Forelimb muscle (tissue), 1 donor: Measurements from ENCODE around the gene GRB14. TPM values are rescaled to one million over a fixed set of nuclear protein-coding genes. Genes with fewer than 3 reads are reported as not detected.
"Not testable (repeated sequence)": the region's sequence is repeated elsewhere in the genome, so short reads cannot be mapped to it uniquely, and the experiment has no call there.

Experiments
- DNase-seq: peaks from one replicate; pipeline ENCODE4 v3.0.0-alpha.2; 2013; ENCODE audit warnings: low read depth
- polyA plus RNA-seq: library from polyadenylated mRNA; unstranded; fragments of 120-200 nt; gene quantifications from one replicate; pipeline ENCODE4 v1.2.1, GENCODE V29; 2013; ENCODE audit not compliant: insufficient read length

GRB14 gene
- polyA plus RNA-seq, 1 donor, result 1.3 TPM

DNA sequence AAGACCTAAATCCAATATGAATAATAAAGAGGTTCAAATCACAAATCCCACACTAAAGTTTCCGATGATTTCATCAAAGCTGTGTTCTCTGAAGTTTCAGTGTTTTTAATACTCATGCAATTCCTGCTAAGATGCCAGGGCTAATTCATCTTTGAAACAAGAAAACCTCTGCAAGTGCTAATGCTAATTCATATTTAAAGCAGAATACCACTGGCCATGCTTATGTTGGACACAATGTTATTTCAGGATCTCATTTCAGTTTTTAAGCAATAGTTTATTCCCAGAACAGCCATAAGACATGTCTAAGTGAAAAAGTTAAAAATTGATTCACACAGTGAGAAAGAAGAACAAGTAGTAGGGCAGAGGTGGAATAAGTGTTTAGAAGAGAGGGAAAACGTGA lies 62.8 kb downstream of the GRB14 start:
- no peak for DNase-seq

DNA sequence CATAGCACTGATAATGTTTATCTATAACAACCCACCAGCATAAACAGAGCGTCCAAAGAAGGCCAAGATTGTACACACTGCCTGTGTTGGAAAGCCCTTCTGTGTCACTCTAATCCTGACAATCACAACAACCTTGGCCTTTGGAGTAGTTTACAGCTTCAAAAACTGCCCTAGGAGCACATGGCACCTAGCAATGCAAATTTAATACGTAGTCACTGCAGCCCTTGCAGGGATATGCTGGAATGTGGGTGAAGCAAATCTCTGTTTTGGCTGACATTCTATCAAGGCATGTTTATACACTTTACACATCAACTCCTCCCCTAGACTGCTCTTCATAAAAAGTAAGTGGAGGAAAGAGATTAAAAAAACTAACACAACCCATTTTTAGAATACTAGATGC lies 66.8 kb downstream of the GRB14 start:
- no peak for DNase-seq

DNA sequence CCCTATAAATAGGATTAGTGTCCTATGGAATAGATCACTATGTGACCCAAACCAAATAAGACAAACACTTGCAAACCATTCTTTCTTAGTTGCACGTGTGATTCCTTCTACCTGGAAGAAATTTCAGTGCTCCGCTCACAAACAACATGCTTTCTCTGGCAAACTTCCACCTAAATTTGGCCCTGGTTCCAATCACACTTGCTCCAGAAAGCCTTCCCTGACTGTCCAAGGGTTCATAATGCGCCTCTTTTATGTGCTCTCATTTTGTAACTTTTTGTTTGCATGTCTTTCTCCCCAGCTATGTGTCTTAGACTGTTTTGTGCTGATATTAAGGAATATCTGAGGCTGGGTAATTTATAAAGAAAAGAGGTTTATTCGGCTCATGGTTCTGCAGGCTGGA lies 69.8 kb downstream of the GRB14 start:
- DNase-seq, result no peak

DNA sequence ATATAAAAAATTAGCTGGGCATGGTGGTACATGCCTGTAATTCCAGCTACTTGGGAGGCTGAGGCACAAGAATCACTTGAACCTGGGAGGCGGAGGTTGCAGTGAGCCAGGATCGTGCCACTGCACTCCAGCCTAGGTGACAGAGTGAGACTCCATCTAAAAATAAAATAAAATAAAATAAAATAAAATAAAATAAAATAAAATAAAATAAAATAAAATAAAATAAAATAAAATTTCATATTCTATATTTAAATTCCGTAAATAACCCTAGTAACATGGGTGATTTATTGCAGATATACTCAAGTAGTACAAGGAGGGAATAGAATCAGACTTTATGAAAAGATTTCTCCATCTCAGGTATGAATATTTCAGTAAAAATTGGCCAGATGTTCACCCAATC lies 71.6 kb downstream of the GRB14 start:
- not testable (repeated sequence) for DNase-seq

DNA sequence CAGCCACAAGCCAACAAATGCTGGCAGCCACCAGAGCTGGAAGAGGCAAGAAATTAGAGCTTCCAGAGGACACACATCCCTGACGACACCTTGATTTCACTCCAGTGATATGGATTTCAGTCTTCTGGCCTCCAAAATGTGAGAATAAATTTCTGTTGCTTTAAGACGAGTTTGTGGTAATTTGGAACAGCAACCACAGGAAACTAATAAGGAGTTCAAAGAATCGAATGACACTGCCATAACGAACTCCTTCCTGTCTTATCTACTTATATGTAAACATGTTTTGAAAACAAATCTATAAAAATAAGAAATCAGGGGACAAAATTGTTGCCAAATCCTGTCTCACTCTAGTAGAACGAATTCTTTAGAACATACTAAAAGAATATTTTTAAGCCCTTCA lies 75.8 kb downstream of the GRB14 start:
- no peak for DNase-seq

DNA sequence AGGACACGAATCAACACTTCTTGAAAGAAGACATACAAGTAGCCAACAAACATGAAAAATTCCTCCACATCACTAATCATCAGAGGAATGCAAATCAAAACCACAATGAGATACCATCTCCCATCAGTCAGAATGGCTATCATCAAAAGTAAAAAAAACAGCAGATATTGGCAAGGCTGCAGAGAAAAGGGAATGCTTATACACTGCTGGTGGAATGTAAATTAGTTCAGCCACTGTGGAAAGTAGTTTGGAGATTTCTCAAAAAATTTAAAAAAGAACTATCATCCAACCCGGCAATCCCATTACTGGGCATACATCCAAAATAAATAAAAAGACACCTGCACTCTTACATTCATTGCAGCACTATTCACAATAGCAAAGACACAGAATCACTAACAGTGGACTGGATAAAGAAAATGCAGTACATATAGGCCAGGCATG lies 78.7 kb downstream of the GRB14 start:
- DNase-seq, result no peak

DNA sequence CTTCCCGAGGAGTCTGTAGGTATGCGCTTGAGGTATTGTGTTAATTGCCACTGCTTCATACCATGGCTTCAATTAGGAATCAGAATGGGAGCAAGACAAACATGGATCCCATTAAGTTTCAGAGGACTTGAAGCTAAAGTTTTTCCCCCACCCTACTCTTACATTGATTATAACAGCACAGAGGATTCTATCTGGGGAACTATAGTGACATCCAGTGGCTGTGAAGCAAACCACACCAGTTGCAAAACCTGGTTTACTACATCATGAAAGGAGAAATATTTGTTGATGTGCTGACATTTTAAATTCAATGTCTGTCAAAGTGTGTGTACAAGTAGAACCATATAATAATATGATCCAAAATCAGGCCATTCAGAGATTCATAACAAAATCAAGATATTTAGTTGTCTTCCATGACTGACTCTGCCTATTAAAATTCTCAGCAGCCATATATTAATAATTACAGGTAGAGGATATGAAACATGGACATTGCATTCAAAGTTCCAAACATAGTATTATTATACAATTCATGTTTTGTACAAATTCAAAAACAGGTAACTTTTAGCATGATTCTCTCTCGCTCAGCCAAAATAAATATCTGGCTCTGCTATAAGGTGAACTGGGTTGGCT lies 82.9 kb downstream of the GRB14 start:
- DNase-seq, result no peak

DNA sequence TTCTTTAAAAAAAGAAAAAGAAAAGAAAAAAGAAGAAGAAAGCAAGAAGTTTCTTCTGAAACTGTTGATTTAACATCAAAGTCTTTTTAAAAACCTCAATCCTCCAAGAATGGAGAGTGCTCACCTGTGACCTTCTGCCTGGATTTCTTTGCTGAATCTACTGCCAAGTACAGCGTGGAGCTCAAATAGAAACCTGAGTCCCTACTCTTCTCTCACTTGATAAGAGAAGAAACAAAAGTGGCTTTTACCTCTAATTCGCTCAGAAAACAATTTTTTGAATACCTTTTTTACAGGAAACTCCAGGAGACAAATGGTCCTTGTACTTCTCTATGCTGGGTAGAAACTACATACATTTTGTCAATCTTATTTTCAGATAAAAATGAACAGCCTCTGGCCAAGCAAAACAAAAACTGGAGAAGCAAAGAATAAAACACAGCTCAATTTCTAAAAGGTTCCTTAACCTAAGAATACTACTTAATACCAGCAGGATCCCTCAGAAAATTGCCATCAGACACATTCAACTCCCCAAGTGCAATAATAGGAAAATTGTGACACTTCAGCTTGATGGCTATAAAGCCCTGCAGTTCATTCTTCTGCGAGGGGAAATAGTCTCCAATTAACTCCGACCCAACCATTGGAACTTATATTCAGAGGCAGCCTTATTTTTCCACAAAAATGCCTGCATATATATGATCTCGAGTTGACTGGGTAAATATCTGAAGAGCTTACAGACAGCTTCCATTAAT lies 85.8 kb downstream of the GRB14 start:
- DNase-seq, result no peak

DNA sequence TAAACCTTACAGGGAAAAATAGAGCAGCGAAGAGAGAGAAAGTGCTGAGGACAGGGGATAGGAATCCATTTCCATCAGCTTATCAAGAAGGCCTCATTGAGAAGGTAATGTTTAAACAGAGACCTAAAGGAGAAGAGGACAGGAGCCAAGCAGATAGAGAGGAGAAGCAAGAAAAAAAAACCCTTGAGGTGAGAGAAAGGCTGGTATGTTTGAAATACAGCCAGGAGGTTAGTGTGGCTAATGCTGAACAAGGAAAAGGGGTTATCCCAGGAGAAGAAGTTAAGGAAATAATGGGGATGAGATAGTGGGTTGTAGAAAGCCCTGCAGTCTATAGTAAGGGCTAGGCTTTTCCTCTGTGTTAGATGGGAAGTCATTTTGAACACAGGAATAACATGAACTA lies 90.8 kb downstream of the GRB14 start:
- DNase-seq, result no peak

DNA sequence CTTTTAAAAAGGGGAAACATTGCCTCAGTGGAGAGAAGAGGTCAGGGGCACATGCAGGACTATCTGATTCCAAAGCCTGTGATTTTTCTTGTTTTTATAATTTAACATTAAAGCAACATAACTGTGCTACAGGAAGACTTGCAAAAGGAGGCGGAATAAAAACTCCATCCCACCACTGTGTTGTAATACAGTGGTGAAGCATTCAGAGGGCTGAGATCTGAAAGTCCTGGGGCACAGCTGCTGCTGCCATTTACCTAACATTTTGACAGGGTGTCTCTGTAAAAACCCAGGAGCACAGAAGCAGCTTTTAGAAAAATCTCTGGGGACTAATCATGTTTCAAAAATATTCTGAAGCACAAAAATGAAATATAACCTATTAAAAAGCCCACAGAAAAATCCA lies 97.6 kb downstream of the GRB14 start:
- DNase-seq, result no peak

DNA sequence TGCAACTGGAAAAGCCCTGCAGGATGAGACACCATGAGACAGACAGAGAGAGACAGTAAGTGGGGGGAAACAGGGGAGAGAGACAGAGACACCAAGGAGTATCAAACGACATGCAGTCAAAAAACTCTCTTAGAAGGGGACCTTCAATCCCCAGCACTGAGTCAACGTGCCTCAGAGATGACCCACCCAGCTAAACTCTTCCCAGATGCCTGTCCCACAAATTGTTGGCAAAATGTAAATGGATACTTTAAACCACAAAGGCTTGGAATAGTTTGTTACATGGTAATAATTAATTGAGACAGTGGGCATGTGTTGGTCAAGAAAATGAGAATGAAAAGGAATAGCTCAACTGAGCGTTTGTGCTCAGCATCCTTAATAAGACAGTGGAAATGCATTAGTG lies 98.3 kb downstream of the GRB14 start:
- DNase-seq, result no peak

DNA sequence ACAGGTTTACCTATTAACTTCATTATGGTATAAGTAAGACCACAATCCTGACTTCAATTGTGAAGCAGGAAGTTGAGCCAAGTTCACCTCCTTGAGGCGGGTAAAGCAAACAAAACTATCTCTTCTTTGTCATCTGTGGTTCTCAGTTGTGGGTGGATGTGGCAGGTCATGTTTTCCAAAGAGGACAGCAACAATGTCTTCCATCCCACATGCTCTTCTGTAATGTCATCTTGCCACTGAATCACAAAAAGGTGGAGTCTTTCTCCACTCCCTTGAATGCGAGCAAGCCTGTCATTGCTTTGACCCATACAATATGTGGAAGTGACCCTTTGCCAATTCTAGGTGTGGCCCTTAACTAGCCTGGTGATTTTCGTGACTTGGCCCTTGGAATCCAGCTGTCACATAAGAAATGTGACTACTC lies 98.7 kb downstream of the GRB14 start:
- DNase-seq, result no peak

DNA sequence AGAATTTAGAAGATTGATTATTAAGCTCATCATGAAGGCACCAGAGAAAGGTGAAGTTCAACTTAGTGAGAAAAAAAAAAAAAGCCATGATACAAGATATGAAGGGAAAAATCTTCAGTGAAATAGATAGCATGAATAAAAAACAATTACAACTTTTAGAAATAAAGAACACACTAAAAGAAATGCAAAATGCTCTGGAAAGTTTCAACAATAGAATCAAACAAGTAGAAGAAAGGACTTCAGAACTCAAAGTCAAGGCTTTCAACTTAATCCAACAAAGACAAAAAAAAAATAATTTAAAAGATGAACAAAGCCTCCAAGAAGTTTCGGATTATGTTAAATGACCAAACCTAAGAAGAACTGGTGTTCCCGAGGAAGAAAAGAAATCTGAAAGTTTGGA lies 105.5 kb downstream of the GRB14 start:
- DNase-seq, result no peak

DNA sequence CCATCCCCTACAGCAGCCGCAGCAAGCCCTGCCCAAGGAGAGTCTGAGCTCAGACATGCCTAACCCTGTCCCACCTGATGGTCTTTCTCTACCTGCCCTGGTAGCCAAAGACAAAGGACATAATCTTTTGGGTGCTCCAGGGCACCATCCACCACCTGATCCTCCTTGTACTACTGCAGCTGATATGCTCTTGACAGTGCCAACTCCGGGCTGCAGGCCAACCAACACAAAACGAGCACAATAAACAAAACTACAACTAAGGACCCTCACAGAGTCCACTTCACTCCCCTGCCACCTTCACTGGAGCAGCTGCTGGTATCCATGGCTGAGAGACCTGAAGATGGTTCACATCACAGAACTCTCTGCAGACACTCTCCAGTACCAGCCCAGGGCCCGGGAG lies 106.3 kb downstream of the GRB14 start:
- DNase-seq, result no peak

DNA sequence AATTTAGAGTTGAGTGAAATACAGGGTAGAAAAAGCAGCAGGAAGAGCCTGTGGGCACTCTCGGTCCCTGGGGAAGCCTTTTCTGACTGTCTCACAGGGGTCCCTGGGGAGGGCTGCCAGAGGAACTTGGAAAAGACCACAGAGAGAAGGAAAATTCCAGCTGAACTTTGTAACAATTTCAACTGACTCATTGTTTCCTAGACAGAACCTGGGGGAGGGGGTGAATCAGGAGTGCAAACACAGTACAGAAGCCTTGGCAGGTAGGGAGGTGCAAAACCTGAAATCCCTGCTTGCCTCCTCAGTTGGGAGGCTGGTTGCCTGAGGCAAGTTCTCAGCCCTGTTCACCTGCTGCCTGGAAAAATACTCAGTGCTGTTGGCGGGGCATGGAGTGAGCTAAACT lies 106.8 kb downstream of the GRB14 start:
- DNase-seq, result no peak

DNA sequence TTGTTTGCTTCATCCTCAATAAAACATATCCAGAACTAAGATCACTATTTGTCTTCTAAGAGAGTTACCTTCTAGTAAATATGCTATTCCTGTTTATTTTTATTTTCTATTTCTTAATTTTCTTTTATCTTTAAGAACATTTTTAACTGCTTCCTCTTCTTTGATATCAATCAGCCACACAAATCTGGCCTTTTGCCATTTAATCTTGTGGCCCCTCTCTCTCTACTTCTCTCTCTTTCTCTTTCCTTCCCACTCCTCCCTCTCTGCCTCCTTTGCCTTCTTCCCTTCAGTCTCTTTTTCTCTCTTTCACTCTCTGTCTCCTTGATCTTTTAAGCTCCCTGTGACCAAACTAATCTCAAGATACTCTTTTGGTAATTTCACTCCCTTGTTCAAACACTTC lies 108.4 kb downstream of the GRB14 start:
- no peak for DNase-seq

DNA sequence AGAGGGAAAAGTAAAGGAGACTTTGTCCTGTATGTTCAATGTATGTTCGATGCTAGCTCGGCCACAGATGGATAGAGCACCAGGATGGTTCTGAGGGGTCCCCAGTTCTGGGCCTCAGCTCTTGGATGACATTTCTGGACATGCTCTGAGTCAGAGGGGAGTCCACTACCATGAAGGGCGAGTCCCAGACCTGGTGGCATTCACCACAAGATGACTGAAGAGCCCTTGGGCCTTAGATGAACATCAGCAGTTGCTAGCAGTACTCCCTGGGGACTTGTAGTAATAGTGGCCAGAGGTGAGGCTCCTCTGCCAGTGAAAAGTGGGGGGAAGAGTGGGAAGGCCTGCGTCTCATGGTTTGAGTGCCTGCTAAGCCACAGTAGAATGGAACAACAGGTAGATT lies 109.5 kb downstream of the GRB14 start:
- no peak for DNase-seq

DNA sequence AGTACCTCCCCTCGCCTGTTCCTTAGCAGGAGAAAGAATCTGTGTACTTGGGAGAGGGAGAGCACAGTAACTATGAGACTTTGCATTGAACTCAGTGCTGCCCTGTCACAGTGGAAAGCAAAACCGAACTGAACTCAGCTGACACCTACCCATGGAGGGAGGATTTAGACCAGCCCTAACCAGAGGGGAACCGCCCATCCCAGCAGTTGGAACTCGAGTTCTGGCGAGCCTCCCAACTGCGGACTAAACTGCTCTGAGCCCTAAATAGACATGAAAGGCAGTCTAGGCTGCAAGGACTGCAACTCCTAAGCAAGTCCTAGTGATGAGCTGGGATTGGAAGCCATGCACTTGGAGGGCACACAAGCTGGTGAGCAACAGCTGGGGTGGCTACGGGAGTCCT lies 110.4 kb downstream of the GRB14 start:
- no peak for DNase-seq

DNA sequence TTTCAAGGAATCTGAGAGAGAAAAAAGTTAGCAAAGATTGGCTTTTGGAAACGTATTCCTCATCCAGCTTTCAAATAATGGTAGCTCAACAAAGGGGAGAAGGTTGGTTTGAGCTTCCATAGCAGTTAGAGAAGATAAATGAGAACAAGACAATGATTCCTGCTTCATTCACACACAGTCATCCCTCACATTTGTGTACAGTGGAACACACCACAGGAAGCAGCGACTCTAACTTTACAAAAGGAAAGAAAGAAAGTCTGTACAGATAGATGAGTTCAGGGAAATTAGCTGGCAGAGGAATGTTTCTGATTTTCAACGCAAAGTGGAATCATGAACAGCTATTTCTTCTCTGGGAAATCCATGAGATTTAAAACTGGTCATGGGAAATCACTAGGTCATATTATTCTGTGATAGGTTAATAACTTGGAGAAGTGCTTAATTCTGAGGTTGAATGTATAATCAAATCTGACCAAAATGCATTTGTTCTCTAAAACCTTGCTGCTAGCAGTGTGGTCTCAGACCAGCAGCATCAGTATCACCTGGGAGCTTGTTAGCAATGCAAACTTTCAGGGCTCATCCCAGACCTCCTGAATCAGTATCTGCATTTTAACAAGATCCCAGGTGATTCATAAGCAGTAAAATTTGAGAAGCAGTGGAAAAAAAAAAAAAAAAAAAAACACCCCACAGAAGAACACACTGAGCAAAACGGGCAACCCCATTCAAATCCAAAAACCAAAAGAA lies 112.0 kb downstream of the GRB14 start:
- no peak for DNase-seq

DNA sequence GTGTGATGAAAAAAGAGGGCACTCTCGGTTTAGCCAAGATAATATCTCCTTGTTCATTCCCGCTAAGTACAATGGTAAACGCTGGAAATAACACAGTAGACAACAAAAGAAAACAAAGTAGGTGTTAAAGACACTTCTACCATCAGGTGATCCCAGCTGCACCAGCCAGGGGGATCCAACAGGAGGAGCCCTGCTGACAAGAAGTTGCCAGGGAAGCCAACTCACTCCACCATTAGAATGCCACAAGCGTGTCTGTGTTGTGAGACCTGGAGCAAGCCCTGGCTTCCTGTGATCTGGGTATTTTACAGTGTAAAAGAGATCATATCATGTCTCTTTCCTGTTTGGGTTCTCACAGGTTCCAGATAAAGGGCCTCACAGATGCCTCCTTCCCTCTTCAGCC lies 117.0 kb downstream of the GRB14 start:
- no peak for DNase-seq

DNA sequence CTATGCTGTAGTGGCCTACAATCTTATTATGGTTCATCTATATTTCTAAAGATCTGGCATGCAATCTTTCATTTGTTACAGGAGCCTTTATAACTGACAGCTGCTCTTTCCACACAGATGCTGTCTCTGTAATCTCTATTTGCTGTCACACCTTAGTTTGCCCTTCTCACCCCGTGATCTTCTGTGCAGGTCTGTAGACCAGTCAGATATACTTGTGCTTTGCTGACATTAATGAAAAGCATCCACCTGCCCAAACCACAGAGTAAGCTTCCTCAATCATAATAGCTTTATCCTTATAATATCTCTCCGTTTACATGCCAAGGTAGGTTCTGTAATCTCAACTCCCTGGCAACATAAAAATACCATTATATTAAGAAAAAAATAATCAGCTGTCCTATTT lies 122.4 kb downstream of the GRB14 start:
- no peak for DNase-seq

DNA sequence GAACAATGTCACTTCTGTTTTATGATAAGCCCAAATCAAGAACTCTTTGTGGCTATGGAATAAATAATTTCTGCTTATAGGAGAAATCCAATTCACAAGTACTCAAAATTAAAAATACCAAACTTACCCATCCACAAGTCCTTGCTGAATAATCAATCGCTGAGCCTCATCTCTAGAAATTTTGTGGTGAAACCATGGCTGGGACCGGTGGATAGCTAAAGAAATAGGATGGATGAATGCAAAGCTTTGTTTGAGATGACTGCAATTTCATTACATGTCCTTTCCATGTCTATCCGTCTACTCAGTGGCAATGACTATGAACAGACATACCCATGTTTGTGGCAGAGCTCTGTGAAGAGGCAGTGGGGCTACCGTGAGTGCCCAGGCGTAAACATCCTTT lies 124.4 kb downstream of the GRB14 start:
- no peak for DNase-seq

DNA sequence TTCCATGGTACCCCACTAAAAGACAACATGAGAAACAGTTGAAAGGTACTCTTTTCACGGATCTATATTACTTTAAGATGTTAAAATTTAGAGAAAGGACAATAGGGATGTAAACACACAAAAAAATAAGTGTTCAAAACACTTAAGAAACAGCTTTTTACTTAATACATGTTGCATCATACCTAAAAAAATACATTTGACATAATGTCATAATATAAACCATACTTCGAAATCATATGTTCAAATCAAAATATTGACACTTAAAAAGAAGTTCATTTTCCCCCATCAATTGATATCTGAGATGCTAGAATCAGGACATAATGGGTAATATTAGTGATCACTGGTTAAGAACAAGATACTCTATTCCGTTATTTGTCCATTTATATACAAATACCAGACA lies 124.9 kb downstream of the GRB14 start:
- DNase-seq, result no peak
